IPS-20b (cell line): ENCODE results near the gene PPP1CA.

Experiments used
- H3K27ac ChIP-seq: one replicate; pipeline ENCODE4 v1.5.1; 2013; ENCODE audit warnings: low read length
- H3K27me3 ChIP-seq: 2 replicates; pipeline ENCODE4 v1.6.1; 2013; ENCODE audit warnings: mild to moderate bottlenecking, low read length, inconsistent platforms; ENCODE audit not compliant: insufficient read depth
- H3K36me3 ChIP-seq: 2 replicates; pipeline ENCODE4 v1.6.1; 2013; ENCODE audit warnings: low read depth, mild to moderate bottlenecking, inconsistent platforms, low read length, moderate library complexity; ENCODE audit not compliant: insufficient read depth
- H3K4me1 ChIP-seq: 2 replicates; pipeline ENCODE4 v1.6.1; 2013; ENCODE audit warnings: mild to moderate bottlenecking, control low read depth, inconsistent platforms, low read length, moderate library complexity; ENCODE audit not compliant: insufficient read depth
- H3K4me3 ChIP-seq: 2 replicates; pipeline ENCODE4 v1.5.1; 2013; ENCODE audit warnings: mild to moderate bottlenecking, low read length, inconsistent platforms
- H3K9ac ChIP-seq: 2 replicates; pipeline ENCODE4 v1.6.1; 2013; ENCODE audit warnings: low read depth, mild to moderate bottlenecking, inconsistent platforms, low read length, moderate library complexity
- H3K9me3 ChIP-seq: 2 replicates; pipeline ENCODE4 v1.6.1; 2013; ENCODE audit warnings: mild to moderate bottlenecking, low read depth, low read length, inconsistent platforms; ENCODE audit not compliant: insufficient read depth

PPP1CA gene

DNA sequence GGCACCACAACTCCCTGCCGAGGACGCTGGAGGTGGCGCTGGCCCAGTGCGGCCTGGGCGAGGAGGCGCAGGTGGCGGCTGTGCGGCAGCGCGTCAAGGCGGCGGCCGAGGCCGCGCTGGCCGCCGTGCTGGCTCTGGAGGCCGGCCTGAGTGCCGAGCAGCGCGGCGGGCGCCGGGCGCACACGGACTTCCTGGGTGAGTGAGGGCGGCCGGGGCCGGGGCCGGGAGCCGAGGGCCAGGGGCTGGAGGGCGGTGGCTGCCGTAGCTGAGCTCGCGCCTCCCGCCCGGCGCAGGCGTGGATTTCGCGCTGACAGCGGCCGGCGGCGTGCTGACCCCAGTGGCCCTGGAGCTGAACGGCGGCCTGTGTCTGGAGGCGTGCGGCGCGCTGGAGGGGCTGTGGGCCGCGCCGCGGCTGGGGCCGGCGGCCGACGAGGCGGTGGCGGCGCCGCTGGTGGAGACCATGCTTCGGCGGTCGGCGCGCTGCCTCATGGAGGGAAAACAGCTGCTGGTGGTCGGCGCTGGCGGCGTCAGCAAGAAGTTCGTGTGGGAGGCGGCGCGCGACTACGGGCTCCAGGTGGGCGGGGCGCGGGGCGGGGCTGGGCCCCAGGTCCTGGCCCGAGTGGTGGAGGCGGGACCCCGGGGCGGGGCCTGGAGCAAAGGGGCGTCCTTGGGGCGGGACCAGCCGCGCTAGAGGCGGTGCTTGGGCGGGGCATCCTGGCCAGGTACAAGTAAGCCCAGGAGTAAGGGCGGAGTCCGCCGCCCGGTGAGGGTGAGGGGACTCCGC, 19.2 kb upstream of the PPP1CA start:
- H3K36me3 ChIP-seq: no peaks in the 10 kb centered on the region
- H3K4me1 ChIP-seq: 0 out of 2 replicates have a peak, but pooled peaks cover 3% of the 10 kb centered on the region
- H3K9ac ChIP-seq: peak overlapping the region; percentile 21; the same call in 1 of the 2 replicates
- peaks cover 16% of the 10 kb centered on the region for H3K27me3 ChIP-seq
- peak overlapping the region; percentile 63 for H3K4me3 ChIP-seq
- no peak overlapping the region for H3K27ac ChIP-seq
- no peaks in the 10 kb centered on the region for H3K9me3 ChIP-seq

GRCh38 chr11:67420147-67420645, 18.5 kb upstream of the PPP1CA start:
- H3K27ac ChIP-seq: no peak overlapping the region
- peak overlapping the region; percentile 63 for H3K4me3 ChIP-seq
- peaks cover 18% of the 10 kb centered on the region for H3K27me3 ChIP-seq
- H3K9me3 ChIP-seq: no peaks in the 10 kb centered on the region
- H3K9ac ChIP-seq: peak overlapping the region; percentile 21; the same call in 1 of the 2 replicates
- 0 out of 2 replicates have a peak, but pooled peaks cover 3% of the 10 kb centered on the region for H3K4me1 ChIP-seq
- no peaks in the 10 kb centered on the region for H3K36me3 ChIP-seq

GRCh38 chr11:67419325-67420049, 17.8 kb upstream of the PPP1CA start:
- Histone ChIP-seq H3K4me3 (peak overlapping the region; percentile 63; the same call in 1 of the 2 replicates), H3K4me1 (0 out of 2 replicates have a peak, but pooled peaks cover 3% of the 10 kb centered on the region), H3K27me3 (peaks cover 25% of the 10 kb centered on the region), H3K36me3 (no peaks in the 10 kb centered on the region), H3K27ac (no peak overlapping the region), H3K9ac (no peak overlapping the region; the same call in 1 of the 2 replicates), H3K9me3 (no peaks in the 10 kb centered on the region)

- no peaks in the 10 kb centered on the region for H3K9me3 ChIP-seq
- no peak overlapping the region for H3K4me3 ChIP-seq
- H3K27me3 ChIP-seq: peaks cover 27% of the 10 kb centered on the region
- no peak overlapping the region for H3K27ac ChIP-seq
- 0 out of 2 replicates have a peak, but pooled peaks cover 3% of the 10 kb centered on the region for H3K4me1 ChIP-seq
- no peaks in the 10 kb centered on the region for H3K36me3 ChIP-seq
- H3K9ac ChIP-seq: no peak overlapping the region
Measured at GRCh38 chr11:67418476-67419281, 17.0 kb upstream of the PPP1CA start.

- Histone ChIP-seq H3K27ac (no peak overlapping the region), H3K4me3 (no peak overlapping the region), H3K9me3 (no peaks in the 10 kb centered on the region), H3K9ac (no peak overlapping the region), H3K4me1 (0 out of 2 replicates have a peak, but pooled peaks cover 3% of the 10 kb centered on the region), H3K36me3 (no peaks in the 10 kb centered on the region), H3K27me3 (peaks cover 38% of the 10 kb centered on the region)
Measured at GRCh38 chr11:67417425-67417824, 15.8 kb upstream of the PPP1CA start.

GRCh38 chr11:67416416-67417335, 15.0 kb upstream of the PPP1CA start:
- H3K4me3 ChIP-seq: no peak overlapping the region
- no peaks in the 10 kb centered on the region for H3K9me3 ChIP-seq
- no peak overlapping the region for H3K9ac ChIP-seq
- H3K27ac ChIP-seq: no peak overlapping the region
- H3K4me1 ChIP-seq: 0 out of 2 replicates have a peak, but pooled peaks cover 3% of the 10 kb centered on the region
- H3K36me3 ChIP-seq: no peaks in the 10 kb centered on the region
- peaks cover 45% of the 10 kb centered on the region for H3K27me3 ChIP-seq

DNA sequence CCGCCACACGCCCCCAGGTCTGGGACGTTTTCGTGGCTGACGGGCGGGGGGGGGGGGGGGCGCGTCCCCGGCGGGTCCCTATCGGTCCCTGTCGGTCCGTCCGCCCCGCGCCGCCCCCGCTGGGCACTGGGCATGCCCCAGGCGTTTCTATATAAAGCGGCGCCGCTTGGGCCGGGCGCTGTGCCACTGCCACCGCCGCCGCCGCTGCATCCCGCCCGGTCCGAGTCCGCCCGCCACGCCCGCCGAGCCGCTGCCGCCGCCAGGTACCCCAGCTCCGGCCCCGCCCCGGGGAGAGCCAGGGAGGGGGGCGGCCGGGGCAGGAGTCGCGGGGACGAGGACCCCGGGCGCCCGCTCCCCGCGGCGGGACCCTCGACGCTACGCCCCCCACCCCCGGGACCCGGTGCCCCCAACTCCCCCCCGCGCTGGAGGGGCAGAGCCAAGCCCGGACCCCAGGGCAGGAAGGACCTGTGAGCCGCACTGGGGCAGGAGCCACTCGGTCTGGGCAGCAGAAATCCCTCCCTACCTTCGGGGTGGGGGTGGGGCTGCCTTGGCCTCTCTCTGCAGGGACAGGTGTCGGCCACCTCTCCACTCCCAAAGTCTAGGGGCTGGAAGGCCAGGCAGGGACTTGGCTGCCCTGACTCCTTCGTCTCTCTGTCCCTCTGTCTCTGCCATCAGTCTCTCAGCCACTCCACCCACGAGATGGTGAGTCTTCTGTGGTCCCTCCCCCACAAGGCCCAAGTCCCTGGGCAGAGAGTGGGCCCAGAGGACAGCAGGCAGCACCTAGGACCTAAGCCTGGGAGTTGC, 14.0 kb upstream of the PPP1CA start, which contains the start of gene CARNS1:
CARNS1 (plus strand) TSS at position 178 of the 804 bp plus-strand sequence; CDS start at position 700, 522 bp downstream.
- Histone ChIP-seq H3K9me3 (no peaks in the 10 kb centered on the region), H3K4me1 (0 out of 2 replicates have a peak, but pooled peaks cover 3% of the 10 kb centered on the region), H3K36me3 (no peaks in the 10 kb centered on the region), H3K27ac (no peak within 1 kb of the TSS), H3K4me3 (peak within 1 kb of the TSS; percentile 63; the same call in 1 of the 2 replicates), H3K9ac (no peak within 1 kb of the TSS), H3K27me3 (peaks cover 51% of the 10 kb centered on the region)

- Histone ChIP-seq H3K27me3 (peaks cover 42% of the 10 kb centered on the region), H3K27ac (no peak overlapping the region), H3K36me3 (no peaks in the 10 kb centered on the region), H3K9ac (no peak overlapping the region), H3K4me3 (no peak overlapping the region), H3K9me3 (no peaks in the 10 kb centered on the region), H3K4me1 (peaks cover 6% of the 10 kb centered on the region; the same call in 1 of the 2 replicates)
Measured at GRCh38 chr11:67413266-67413849, 11.7 kb upstream of the PPP1CA start.

- H3K4me3 ChIP-seq: no peak overlapping the region
- H3K27me3 ChIP-seq: peaks cover 42% of the 10 kb centered on the region
- H3K9ac ChIP-seq: no peak overlapping the region
- no peak overlapping the region for H3K27ac ChIP-seq
- H3K36me3 ChIP-seq: no peaks in the 10 kb centered on the region
- H3K4me1 ChIP-seq: peaks cover 6% of the 10 kb centered on the region; the same call in 1 of the 2 replicates
- no peaks in the 10 kb centered on the region for H3K9me3 ChIP-seq
Measured at GRCh38 chr11:67412495-67413179, 11.0 kb upstream of the PPP1CA start.
